IMR-90 (cell line): ENCODE data around the gene TMIGD1. TPM values are rescaled to one million over a fixed set of nuclear protein-coding genes. Genes with fewer than 3 reads are reported as not detected.

ENCODE experiments used
- ATAC-seq: fragments of 200-7000 bp; cut with Tn5 transposase; 2 replicates; pipeline ENCODE4 v1.9.1; 2020; ENCODE audit warnings: low read depth, mild to moderate bottlenecking, moderate library complexity
- BruUV-seq: library from RNA; stranded (reverse); fragments of 400-500 nt; replicated peaks from 2 replicates; lab custom pipeline; 2021; lab: Mats Ljungman, UMichigan
- CTCF ChIA-PET: fragments of 300-600 bp; formaldehyde crosslinking; extraction: SDS; loops from one replicate; lab custom pipeline; 2021; ENCODE audit warnings: antibody characterized with exemption; lab: Yijun Ruan, JAX
- POLR2A ChIA-PET: fragments of 300-600 bp; sonication (Branson Sonifier 250); formaldehyde crosslinking; loops from one replicate; lab custom pipeline; 2022; ENCODE audit warnings: antibody characterized with exemption; ENCODE audit not compliant: unreplicated experiment; lab: Charles Lee
- DNase-seq: peaks from one replicate; pipeline ENCODE4 v3.0.0; 2013
- H2AFZ ChIP-seq: replicated peaks from 2 replicates; pipeline ENCODE3; 2013; ENCODE audit warnings: low read length, mild to moderate bottlenecking; ENCODE audit not compliant: poor library complexity
- H2AK5ac ChIP-seq: 2 replicates; pipeline ENCODE4 v1.6.1; 2013; ENCODE audit warnings: low read depth, low read length, inconsistent platforms
- H2AK9ac ChIP-seq: replicated peaks from 2 replicates; pipeline ENCODE3; 2013; ENCODE audit warnings: mild to moderate bottlenecking, low read depth, low read length, moderate library complexity; ENCODE audit not compliant: poor library complexity
- H2BK120ac ChIP-seq: 2 replicates; pipeline ENCODE4 v1.6.1; 2013; ENCODE audit warnings: low read depth, low read length, inconsistent platforms
- H2BK15ac ChIP-seq: 3 replicates; pipeline ENCODE4 v1.6.1; 2013; ENCODE audit warnings: low read depth, low read length, inconsistent platforms
- H2BK20ac ChIP-seq: 2 replicates; pipeline ENCODE4 v1.6.1; 2013; ENCODE audit warnings: low read depth, mild to moderate bottlenecking, inconsistent platforms, low read length, moderate library complexity
- H2BK5ac ChIP-seq: 2 replicates; pipeline ENCODE4 v1.6.1; 2013; ENCODE audit warnings: mild to moderate bottlenecking, low read depth, low read length, inconsistent platforms; ENCODE audit not compliant: poor library complexity, severe bottlenecking
- H3K14ac ChIP-seq: replicated peaks from 2 replicates; pipeline ENCODE4 v1.6.1; 2013; ENCODE audit warnings: low read depth, low read length, inconsistent platforms
- H3K18ac ChIP-seq: 2 replicates; pipeline ENCODE4 v1.6.1; 2013; ENCODE audit warnings: low read depth, low read length, control low read depth
- H3K23ac ChIP-seq: 2 replicates; pipeline ENCODE4 v1.6.1; 2013; ENCODE audit warnings: low read depth, low read length, inconsistent platforms
- H3K27ac ChIP-seq: 2 replicates; pipeline ENCODE4 v1.5.1; 2013; ENCODE audit warnings: mild to moderate bottlenecking, control low read depth, low read length; ENCODE audit not compliant: insufficient read depth
- H3K27me3 ChIP-seq: 2 replicates; pipeline ENCODE4 v1.6.1; 2013; ENCODE audit warnings: low read length; ENCODE audit not compliant: control insufficient read depth, insufficient read depth
- H3K36me3 ChIP-seq: 2 replicates; pipeline ENCODE4 v1.6.1; 2013; ENCODE audit warnings: low read length, mixed read lengths; ENCODE audit not compliant: control insufficient read depth, insufficient read depth
- H3K4ac ChIP-seq: 2 replicates; pipeline ENCODE4 v1.6.1; 2013; ENCODE audit warnings: low read depth, low read length, inconsistent platforms
- H3K4me1 ChIP-seq: 2 replicates; pipeline ENCODE4 v1.6.1; 2013; ENCODE audit warnings: low read length, mixed read lengths; ENCODE audit not compliant: control insufficient read depth, insufficient read depth
- H3K4me2 ChIP-seq: 2 replicates; pipeline ENCODE4 v1.6.1; 2013; ENCODE audit warnings: low read depth, mild to moderate bottlenecking, control low read depth, low read length, moderate library complexity
- H3K4me3 ChIP-seq: 2 replicates; pipeline ENCODE4 v1.5.1; 2013; ENCODE audit warnings: low read depth, mild to moderate bottlenecking, control low read depth, low read length, moderate library complexity; ENCODE audit not compliant: insufficient read depth
- H3K56ac ChIP-seq: 2 replicates; pipeline ENCODE4 v1.6.1; 2013; ENCODE audit warnings: low read length, inconsistent platforms; ENCODE audit not compliant: insufficient read depth; ENCODE audit errors: extremely low read depth
- H3K79me1 ChIP-seq, 2 experiments: 2 replicates each; pipeline ENCODE4 v1.6.1; 2013; ENCODE audit warnings: low read length in 2 of 2, inconsistent platforms in 1 of 2, low read depth in 1 of 2
- H3K9ac ChIP-seq: 2 replicates; pipeline ENCODE4 v1.6.1; 2013; ENCODE audit warnings: low read depth, low read length, control low read depth
- H3K9me1 ChIP-seq: 2 replicates; pipeline ENCODE4 v1.6.1; 2013; ENCODE audit warnings: low read length, inconsistent platforms; ENCODE audit not compliant: insufficient read depth
- H3K9me3 ChIP-seq: 2 replicates; pipeline ENCODE4 v1.6.1; 2013; ENCODE audit warnings: low read length; ENCODE audit not compliant: control insufficient read depth, insufficient read depth
- H4K20me1 ChIP-seq: 2 replicates; pipeline ENCODE4 v1.6.1; 2013; ENCODE audit warnings: low read length, inconsistent platforms; ENCODE audit not compliant: insufficient read depth
- H4K5ac ChIP-seq: 2 replicates; pipeline ENCODE4 v1.6.1; 2013; ENCODE audit warnings: mild to moderate bottlenecking, low read depth, low read length, control low read depth
- H4K8ac ChIP-seq, 2 experiments: 2 replicates each; pipeline ENCODE4 v1.6.1; 2013; ENCODE audit warnings: low read depth in 2 of 2, low read length in 2 of 2, control low read depth in 1 of 2, inconsistent platforms in 1 of 2
- H4K91ac ChIP-seq: 2 replicates; pipeline ENCODE4 v1.6.1; 2013; ENCODE audit warnings: low read depth, low read length, inconsistent platforms; ENCODE audit not compliant: insufficient read depth
- BHLHE40 ChIP-seq: fragments of 150-350 bp; IDR thresholded peaks from 2 replicates; pipeline ENCODE4 v1.6.1; 2016; ENCODE audit warnings: mild to moderate bottlenecking, low read depth, low read length
- SMC3 ChIP-seq: fragments of 150-350 bp; IDR thresholded peaks from 2 replicates; pipeline ENCODE4 v1.6.1; 2016; ENCODE audit warnings: low read depth, mild to moderate bottlenecking, antibody characterized with exemption, low read length, moderate library complexity
- dilution Hi-C: fragments of 300-500 bp; cut with HindIII; formaldehyde crosslinking; loops from one replicate; pipeline ENCODE4 v1.14.3; 2018; ENCODE audit warnings: low sequenced_read_pairs; ENCODE audit not compliant: unreplicated experiment
- in situ Hi-C: fragments of 300-500 bp; cut with MboI; formaldehyde crosslinking; loops from 3 replicates; pipeline ENCODE4 v1.14.3; 2019; ENCODE audit warnings: low sequenced_read_pairs, inconsistent platforms, mixed read lengths
- intact Hi-C: fragments of 100-400 bp; cut with micrococcal nuclease; formaldehyde crosslinking; loops from 2 replicates; pipeline ENCODE4 v1.10.0; 2022
- polyA plus RNA-seq, 3 experiments: library from polyadenylated mRNA; depleted of rRNA; stranded (reverse); fragments of >200 nt; gene quantifications; 2 replicates each; pipeline ENCODE4 v1.2.3, GENCODE V29; 2012; ENCODE audit warnings: low replicate concordance in 1 of 3
- total RNA-seq: library from RNA; depleted of rRNA; stranded (reverse); fragments of >200 nt; gene quantifications from 2 replicates; pipeline ENCODE4 v1.2.3, GENCODE V29; 2012

TMIGD1 gene
- total and polyA plus RNA-seq, 2 of the 4 experiments (the other 2 are of a cell fraction): not detected

- dilution Hi-C loops: no loop called here
Measured at GRCh38 chr17:30300818-30301217, 33.0 kb downstream of the TMIGD1 start.

More at GRCh38 chr17:30300818-30301217, 33.0 kb downstream of the TMIGD1 start:
- no peak overlapping the region for H2AK5ac ChIP-seq
- no peak overlapping the region for H3K27ac ChIP-seq
- H3K4ac ChIP-seq: no peak overlapping the region
- H4K8ac ChIP-seq: no peak overlapping the region
- TF ChIP-seq SMC3: no peak
- TF ChIP-seq BHLHE40: no peak
- ChIA-PET CTCF (no interaction called here), POLR2A (no interaction called here)
- peaks cover 2% of the 10 kb centered on the region; the same call in 1 of the 2 replicates for H3K27me3 ChIP-seq
- no peak overlapping the region for H4K91ac ChIP-seq
- no peak overlapping the region for H3K56ac ChIP-seq
- intact Hi-C loops (no loop called here), in situ Hi-C loops (loop anchor here (25.0 kb wide), 1 partner anchor 411 kb away; no protein-coding TSS in a partner anchor)
- no peak overlapping the region for H4K5ac ChIP-seq
- no peak overlapping the region for H3K9ac ChIP-seq
- H3K9me3 ChIP-seq: peaks cover 2% of the 10 kb centered on the region; the same call in 1 of the 2 replicates
- H3K4me3 ChIP-seq: no peak overlapping the region
- DNase-seq (no peak), ATAC-seq (no peak)
- H2BK15ac ChIP-seq: no peak overlapping the region
- no peaks in the 10 kb centered on the region for H3K9me1 ChIP-seq
- H2BK20ac ChIP-seq: no peak overlapping the region
- no peak overlapping the region for H2AFZ ChIP-seq
- no peaks in the 10 kb centered on the region; the same call in 1 of the 2 replicates for H3K4me1 ChIP-seq
- no peak overlapping the region for H3K18ac ChIP-seq
- H4K20me1 ChIP-seq: no peaks in the 10 kb centered on the region
- no TSS peak for BruUV-seq
- H2AK9ac ChIP-seq: no peak overlapping the region
- H2BK120ac ChIP-seq: no peak overlapping the region
- no peak overlapping the region for H3K4me2 ChIP-seq
- H3K79me1 ChIP-seq: no peaks in the 10 kb centered on the region
- no peaks in the 10 kb centered on the region for H3K36me3 ChIP-seq
- no peak overlapping the region for H2BK5ac ChIP-seq
- H3K14ac ChIP-seq: no peak overlapping the region
- H3K23ac ChIP-seq: no peak overlapping the region
